ENCODE measurements around the gene KCNJ12.

The KCNJ12 gene

DNA sequence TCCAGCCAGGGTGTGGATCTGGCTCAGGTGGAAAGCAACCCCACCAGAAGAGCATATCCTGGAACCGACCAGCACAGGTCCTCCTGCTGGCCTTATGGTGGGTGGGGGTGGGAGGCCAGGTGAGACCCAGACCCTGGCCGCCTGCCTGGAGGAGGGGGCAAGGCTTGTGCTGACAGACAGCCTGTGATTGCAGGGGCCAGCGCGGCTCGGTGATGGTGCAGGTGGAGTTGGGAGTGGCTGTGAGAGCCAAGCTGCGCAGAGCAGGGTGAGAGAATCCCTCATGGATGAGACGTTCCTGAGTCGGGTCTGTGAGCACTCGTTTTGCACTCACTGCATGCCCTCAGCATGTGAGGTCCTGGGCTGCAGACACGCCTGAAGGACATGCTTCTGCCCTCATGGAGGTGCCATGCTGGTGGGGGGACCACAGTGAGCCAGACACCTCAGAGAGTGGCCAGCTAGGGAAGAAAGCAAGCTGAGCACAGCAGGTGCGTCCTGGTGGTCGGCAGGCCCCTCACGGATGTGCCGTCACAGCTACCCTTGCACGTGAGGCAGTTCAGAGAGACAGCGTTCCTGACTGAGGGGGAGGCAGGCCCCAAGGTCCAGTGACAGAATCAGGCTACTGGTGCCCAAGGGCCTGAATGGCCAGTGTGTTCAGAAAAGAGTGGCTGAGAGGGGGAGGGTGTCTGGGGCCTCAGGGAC is 3.8 kb upstream of the KCNJ12 start:
- no peak overlapping the region for H3K4me3 ChIP-seq (replicated peaks; ENCODE audit: low read depth, low read length)
- DNase-seq (ENCODE audit: low read depth), result no peak
- TF ChIP-seq, protein P1, sequence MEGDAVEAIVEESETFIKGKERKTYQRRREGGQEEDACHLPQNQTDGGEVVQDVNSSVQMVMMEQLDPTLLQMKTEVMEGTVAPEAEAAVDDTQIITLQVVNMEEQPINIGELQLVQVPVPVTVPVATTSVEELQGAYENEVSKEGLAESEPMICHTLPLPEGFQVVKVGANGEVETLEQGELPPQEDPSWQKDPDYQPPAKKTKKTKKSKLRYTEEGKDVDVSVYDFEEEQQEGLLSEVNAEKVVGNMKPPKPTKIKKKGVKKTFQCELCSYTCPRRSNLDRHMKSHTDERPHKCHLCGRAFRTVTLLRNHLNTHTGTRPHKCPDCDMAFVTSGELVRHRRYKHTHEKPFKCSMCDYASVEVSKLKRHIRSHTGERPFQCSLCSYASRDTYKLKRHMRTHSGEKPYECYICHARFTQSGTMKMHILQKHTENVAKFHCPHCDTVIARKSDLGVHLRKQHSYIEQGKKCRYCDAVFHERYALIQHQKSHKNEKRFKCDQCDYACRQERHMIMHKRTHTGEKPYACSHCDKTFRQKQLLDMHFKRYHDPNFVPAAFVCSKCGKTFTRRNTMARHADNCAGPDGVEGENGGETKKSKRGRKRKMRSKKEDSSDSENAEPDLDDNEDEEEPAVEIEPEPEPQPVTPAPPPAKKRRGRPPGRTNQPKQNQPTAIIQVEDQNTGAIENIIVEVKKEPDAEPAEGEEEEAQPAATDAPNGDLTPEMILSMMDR (IDR thresholded peaks at IDR 0.05; ENCODE audit: low read length, missing control alignments), result no peak

DNA sequence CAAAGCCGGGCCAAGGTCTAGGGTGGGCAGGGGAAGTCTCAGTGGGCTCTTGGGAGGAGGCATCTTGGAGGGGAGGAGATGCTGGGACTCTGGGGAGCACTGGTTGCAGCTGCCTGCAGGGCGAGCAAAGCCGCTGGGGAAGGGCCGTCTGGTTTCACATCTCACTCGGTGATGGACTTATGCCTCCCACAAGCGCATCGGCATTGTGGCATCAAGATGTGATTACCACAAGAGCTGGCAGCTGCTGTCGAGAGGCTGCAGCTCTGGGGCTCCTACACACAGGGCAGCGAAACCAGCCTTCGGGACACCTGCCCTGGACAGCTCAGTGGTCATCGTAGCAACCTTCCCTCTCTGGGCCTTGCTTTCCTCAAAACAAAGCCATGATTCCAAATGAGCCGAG is 3.1 kb upstream of the KCNJ12 start:
- H3K4me3 ChIP-seq (replicated peaks; ENCODE audit: low read depth, low read length), result no peak overlapping the region
- TF ChIP-seq, protein P1 (IDR thresholded peaks at IDR 0.05; ENCODE audit: low read length, missing control alignments), result no peak
- no peak for DNase-seq (ENCODE audit: low read depth)

DNA sequence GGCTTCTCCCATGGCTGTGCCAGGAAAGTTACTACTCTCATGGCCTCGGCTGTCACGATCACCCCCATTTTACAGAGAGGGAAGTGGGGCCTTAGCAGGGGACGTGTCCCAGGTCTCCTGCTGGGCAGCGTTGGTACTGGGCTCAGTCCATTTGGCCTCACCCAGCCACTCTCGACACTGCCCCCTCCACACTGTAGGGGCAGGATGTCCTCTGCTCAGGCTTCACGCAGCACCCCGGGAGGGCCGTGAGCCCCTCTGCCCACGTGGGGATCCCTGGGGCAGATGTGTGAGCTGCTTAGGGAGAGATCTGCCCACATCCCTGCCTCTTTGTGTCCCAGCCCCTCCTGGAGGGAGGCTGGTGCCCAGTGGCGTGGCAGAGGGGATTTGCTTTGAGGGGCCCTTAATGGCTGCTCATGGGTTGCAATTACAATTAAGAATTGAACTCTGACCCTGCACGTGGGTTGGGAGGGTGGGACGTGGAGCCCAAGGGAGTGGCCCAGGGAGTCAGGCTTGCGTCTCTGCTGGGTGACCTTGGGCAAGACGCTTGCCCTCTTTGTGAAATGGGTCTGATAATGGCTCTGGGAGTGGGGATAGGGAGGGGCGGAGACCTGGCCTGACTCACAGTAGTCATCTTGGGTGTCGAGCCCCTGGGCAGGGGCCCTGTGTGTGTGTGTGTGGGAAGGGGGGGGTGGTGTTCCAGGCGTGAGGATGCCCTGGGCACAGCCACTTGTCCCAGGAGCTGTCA is 2.3 kb upstream of the KCNJ12 start:
- no peak overlapping the region for H3K4me3 ChIP-seq (replicated peaks; ENCODE audit: low read depth, low read length)
- DNase-seq (ENCODE audit: low read depth), result no peak
- TF ChIP-seq, protein P1 (IDR thresholded peaks at IDR 0.05; ENCODE audit: low read length, missing control alignments), result no peak

DNA sequence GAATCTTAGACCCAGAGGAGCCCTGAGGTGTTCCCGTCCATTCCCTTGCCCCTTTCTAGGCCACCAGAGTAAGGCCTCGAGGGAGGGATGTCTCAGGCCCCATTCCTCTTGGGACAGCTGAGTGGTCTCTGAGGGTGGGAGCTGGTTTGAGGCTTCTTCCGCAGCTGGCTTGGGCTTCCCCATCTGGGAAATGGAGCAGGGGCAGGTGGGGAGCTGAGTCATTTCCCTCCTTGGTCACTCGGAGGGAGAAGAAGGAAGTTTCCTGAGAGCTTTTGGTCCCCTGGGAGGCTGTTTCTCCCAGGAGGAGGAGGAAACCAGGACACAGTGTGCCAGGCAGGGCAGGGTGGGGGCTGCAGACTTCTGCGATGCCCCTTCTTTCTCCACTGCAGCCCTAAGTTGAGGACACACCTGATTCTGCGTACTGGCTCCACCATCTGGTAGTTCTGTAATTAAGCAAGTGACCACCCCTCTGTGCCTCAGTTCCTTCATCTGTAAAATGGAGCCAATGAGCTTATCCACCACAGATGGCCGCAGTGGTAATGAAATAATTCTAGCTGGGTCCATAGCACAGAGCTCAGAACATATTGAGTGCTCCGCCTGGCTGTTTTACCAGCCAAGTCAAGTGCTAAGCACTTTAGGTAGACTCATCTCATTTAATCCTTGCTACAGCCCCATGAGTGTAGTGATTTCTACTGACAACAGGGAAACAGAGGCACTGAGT is 1.6 kb upstream of the KCNJ12 start:
- TF ChIP-seq, protein P1 (IDR thresholded peaks at IDR 0.05; ENCODE audit: low read length, missing control alignments), result no peak
- no peak for DNase-seq (ENCODE audit: low read depth)
- no peak overlapping the region for H3K4me3 ChIP-seq (replicated peaks; ENCODE audit: low read depth, low read length)

DNA sequence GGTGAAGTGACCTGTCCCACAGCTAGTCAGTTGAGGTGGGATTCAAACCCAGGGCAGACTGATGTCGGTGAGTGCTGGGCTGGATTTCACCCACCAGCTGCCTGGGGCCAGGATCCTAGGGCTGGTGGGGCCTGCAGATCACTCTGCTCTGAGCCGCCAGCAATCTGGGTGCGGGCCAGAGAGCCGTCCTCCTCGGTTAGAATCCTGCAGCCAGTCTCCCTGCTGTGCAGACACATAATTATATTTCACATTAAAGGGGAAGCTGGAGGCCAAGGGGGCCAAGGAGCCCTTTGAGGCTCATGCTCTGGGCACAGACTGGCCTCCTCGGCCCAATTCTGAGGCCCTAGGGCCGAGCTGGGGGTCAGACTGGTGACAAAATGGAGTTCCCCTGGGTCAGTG is 996 bp upstream of the KCNJ12 start:
- no peak overlapping the region for H3K4me3 ChIP-seq (replicated peaks; ENCODE audit: low read depth, low read length)
- no peak for DNase-seq (ENCODE audit: low read depth)
- TF ChIP-seq, protein P1 (IDR thresholded peaks at IDR 0.05; ENCODE audit: low read length, missing control alignments), result no peak

DNA sequence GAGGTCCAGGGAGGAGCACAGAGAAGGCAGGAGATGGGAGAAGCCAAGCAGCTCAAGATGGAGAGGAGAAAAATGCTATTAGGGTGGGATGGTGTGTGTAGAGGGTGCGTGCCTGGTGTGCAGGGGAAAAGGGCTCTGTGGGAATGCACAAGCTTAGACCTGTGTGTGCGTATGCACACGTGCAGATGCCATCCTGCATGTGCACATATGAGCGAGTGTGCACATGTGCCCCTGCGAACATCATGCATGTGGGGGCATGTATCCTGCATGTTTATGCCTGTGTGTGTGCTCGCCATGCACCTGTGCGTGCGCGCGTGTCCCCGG is 438 bp upstream of the KCNJ12 start:
- H3K4me3 ChIP-seq (replicated peaks; ENCODE audit: low read depth, low read length), result no peak overlapping the region
- TF ChIP-seq, protein P1 (IDR thresholded peaks at IDR 0.05; ENCODE audit: low read length, missing control alignments), result no peak
- DNase-seq (ENCODE audit: low read depth), result no peak
